Mononuclear cell (primary cell): ENCODE measurements around the gene PDGFC. TPM values are rescaled to one million over a fixed set of nuclear protein-coding genes. Genes with fewer than 3 reads are reported as not detected.

ENCODE experiments used
- H3K27me3 ChIP-seq: 2 replicates; pipeline ENCODE4 v1.6.0; 2011; ENCODE audit warnings: low read length, control low read depth; ENCODE audit not compliant: insufficient read depth
- H3K4me1 ChIP-seq: 2 replicates; pipeline ENCODE4 v1.5.1; 2011; ENCODE audit warnings: mild to moderate bottlenecking, low read length, control low read depth; ENCODE audit not compliant: insufficient read depth
- H3K4me3 ChIP-seq: 2 replicates; pipeline ENCODE4 v1.5.1; 2011; ENCODE audit warnings: mild to moderate bottlenecking, low read length, moderate library complexity
- H3K9me3 ChIP-seq: 2 replicates; pipeline ENCODE4 v1.5.1; 2011; ENCODE audit warnings: low read depth, mild to moderate bottlenecking, control low read depth, low read length
- total RNA-seq: library from RNA; depleted of rRNA; stranded (reverse); fragments of >200 nt; gene quantifications from one replicate; pipeline ENCODE4 v1.2.3, GENCODE V29; 2012

PDGFC gene
- total RNA-seq, 1 donor: 6.9 TPM

GRCh38 chr4:156962528-156962974 is 9.0 kb downstream of the PDGFC start:
- H3K4me3 ChIP-seq: no peak overlapping the region
- peaks cover 22% of the 10 kb centered on the region for H3K4me1 ChIP-seq
- no peaks in the 10 kb centered on the region for H3K27me3 ChIP-seq
- H3K9me3 ChIP-seq: no peaks in the 10 kb centered on the region

GRCh38 chr4:156962058-156962358 is 9.6 kb downstream of the PDGFC start:
- no peaks in the 10 kb centered on the region for H3K9me3 ChIP-seq
- no peaks in the 10 kb centered on the region for H3K27me3 ChIP-seq
- H3K4me3 ChIP-seq: no peak overlapping the region
- H3K4me1 ChIP-seq: peaks cover 22% of the 10 kb centered on the region

GRCh38 chr4:156961196-156962057 is 10.2 kb downstream of the PDGFC start:
- Histone ChIP-seq H3K4me1 (peaks cover 20% of the 10 kb centered on the region), H3K4me3 (no peak overlapping the region), H3K9me3 (no peaks in the 10 kb centered on the region), H3K27me3 (no peaks in the 10 kb centered on the region)

GRCh38 chr4:156959298-156959702 is 12.3 kb downstream of the PDGFC start:
- H3K9me3 ChIP-seq: no peaks in the 10 kb centered on the region
- no peak overlapping the region for H3K4me3 ChIP-seq
- peaks cover 17% of the 10 kb centered on the region for H3K4me1 ChIP-seq
- no peaks in the 10 kb centered on the region for H3K27me3 ChIP-seq

GRCh38 chr4:156958276-156959074 is 13.1 kb downstream of the PDGFC start:
- Histone ChIP-seq H3K9me3 (no peaks in the 10 kb centered on the region), H3K27me3 (no peaks in the 10 kb centered on the region), H3K4me3 (no peak overlapping the region), H3K4me1 (peaks cover 17% of the 10 kb centered on the region)

GRCh38 chr4:156957556-156957955 is 14.0 kb downstream of the PDGFC start:
- H3K4me1 ChIP-seq: peaks cover 17% of the 10 kb centered on the region
- H3K27me3 ChIP-seq: no peaks in the 10 kb centered on the region
- H3K4me3 ChIP-seq: no peak overlapping the region
- no peaks in the 10 kb centered on the region for H3K9me3 ChIP-seq

- Histone ChIP-seq H3K9me3 (no peaks in the 10 kb centered on the region), H3K27me3 (no peaks in the 10 kb centered on the region), H3K4me1 (peaks cover 17% of the 10 kb centered on the region), H3K4me3 (no peak overlapping the region)
Observed at GRCh38 chr4:156956826-156957368, 14.7 kb downstream of the PDGFC start.

GRCh38 chr4:156956359-156956758 is 15.2 kb downstream of the PDGFC start:
- H3K4me3 ChIP-seq: no peak overlapping the region
- H3K4me1 ChIP-seq: peaks cover 17% of the 10 kb centered on the region
- H3K27me3 ChIP-seq: no peaks in the 10 kb centered on the region
- no peaks in the 10 kb centered on the region for H3K9me3 ChIP-seq

- Histone ChIP-seq H3K4me3 (no peak overlapping the region), H3K27me3 (no peaks in the 10 kb centered on the region), H3K9me3 (no peaks in the 10 kb centered on the region), H3K4me1 (peaks cover 19% of the 10 kb centered on the region)
Observed at GRCh38 chr4:156954587-156954986, 17.0 kb downstream of the PDGFC start.

GRCh38 chr4:156953951-156954350 is 17.6 kb downstream of the PDGFC start:
- Histone ChIP-seq H3K4me3 (no peak overlapping the region), H3K9me3 (no peaks in the 10 kb centered on the region), H3K27me3 (no peaks in the 10 kb centered on the region), H3K4me1 (peaks cover 23% of the 10 kb centered on the region)

- H3K27me3 ChIP-seq: no peaks in the 10 kb centered on the region
- H3K9me3 ChIP-seq: no peaks in the 10 kb centered on the region
- no peak overlapping the region for H3K4me3 ChIP-seq
- peaks cover 16% of the 10 kb centered on the region for H3K4me1 ChIP-seq
Observed at GRCh38 chr4:156953001-156953400, 18.6 kb downstream of the PDGFC start.

- peaks cover 11% of the 10 kb centered on the region for H3K4me1 ChIP-seq
- no peaks in the 10 kb centered on the region for H3K27me3 ChIP-seq
- H3K9me3 ChIP-seq: no peaks in the 10 kb centered on the region
- no peak overlapping the region for H3K4me3 ChIP-seq
Observed at GRCh38 chr4:156952078-156952759, 19.4 kb downstream of the PDGFC start.

- Histone ChIP-seq H3K4me1 (peaks cover 6% of the 10 kb centered on the region), H3K27me3 (no peaks in the 10 kb centered on the region), H3K9me3 (no peaks in the 10 kb centered on the region), H3K4me3 (no peak overlapping the region)
Observed at GRCh38 chr4:156950948-156951347, 20.7 kb downstream of the PDGFC start.

- no peaks in the 10 kb centered on the region for H3K9me3 ChIP-seq
- H3K4me1 ChIP-seq: peaks cover 11% of the 10 kb centered on the region
- no peaks in the 10 kb centered on the region for H3K27me3 ChIP-seq
- H3K4me3 ChIP-seq: no peak overlapping the region
Observed at GRCh38 chr4:156950090-156950489, 21.5 kb downstream of the PDGFC start.

- peaks cover 11% of the 10 kb centered on the region for H3K4me1 ChIP-seq
Observed at GRCh38 chr4:156949373-156949814, 22.2 kb downstream of the PDGFC start.

More at GRCh38 chr4:156949373-156949814, 22.2 kb downstream of the PDGFC start:
- no peaks in the 10 kb centered on the region for H3K9me3 ChIP-seq
- H3K4me3 ChIP-seq: no peak overlapping the region
- no peaks in the 10 kb centered on the region for H3K27me3 ChIP-seq
